ENCODE results near the gene KPNA3.

The KPNA3 gene, protein sequence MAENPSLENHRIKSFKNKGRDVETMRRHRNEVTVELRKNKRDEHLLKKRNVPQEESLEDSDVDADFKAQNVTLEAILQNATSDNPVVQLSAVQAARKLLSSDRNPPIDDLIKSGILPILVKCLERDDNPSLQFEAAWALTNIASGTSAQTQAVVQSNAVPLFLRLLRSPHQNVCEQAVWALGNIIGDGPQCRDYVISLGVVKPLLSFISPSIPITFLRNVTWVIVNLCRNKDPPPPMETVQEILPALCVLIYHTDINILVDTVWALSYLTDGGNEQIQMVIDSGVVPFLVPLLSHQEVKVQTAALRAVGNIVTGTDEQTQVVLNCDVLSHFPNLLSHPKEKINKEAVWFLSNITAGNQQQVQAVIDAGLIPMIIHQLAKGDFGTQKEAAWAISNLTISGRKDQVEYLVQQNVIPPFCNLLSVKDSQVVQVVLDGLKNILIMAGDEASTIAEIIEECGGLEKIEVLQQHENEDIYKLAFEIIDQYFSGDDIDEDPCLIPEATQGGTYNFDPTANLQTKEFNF

DNA sequence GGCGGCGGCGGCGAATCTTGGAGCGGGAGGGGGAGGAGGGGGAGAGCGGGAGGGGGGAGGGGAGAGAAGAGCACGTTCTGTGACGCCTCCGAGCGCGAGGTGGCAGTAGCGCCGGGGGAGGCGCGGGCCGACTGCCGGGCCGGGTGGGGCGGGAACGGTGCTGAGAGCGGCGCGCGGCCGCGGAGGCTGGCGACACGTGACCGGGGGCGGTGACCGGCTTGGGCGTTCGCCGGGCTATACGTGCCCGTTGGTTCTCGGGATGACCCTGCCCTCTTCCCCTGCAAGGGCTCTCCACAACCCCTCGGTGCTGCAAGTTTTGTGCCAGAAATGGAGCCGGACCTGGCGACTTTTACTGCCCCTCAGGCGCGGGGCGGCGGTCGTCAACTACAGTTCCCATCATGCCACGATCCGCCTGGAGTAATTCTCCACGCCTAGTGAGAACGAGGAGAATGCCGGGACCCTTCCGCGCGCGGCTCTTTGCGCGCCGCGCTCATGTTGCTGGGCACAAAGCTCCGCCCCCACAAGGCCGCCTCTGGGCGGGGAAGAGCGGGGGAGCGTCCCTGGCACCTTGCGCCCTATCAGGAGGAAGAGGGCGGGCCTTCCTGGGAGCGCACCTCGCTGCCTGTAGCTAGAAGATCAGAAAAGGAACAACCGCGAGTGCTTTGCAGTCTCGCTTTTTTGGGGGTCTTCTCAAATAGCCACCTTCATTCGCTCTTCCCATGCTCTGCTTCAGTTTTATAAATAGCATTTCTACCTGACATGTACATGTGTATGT lies at the start of gene KPNA3:
Gene KPNA3 (minus strand): TSS at position 133 of the 775 bp plus-strand sequence. CDS start 176 bp downstream, outside the sequence.
- Histone ChIP-seq H3K36me3 (replicated peaks) (no peaks in the 10 kb centered on the region), H3K4me3 (ENCODE audit: low read depth, low read length) (peak within 1 kb of the TSS; percentile 81), H3K27ac (peak within 1 kb of the TSS; percentile 89), H3K27me3 (replicated peaks) (no peaks in the 10 kb centered on the region)
- peak; percentile 93 for DNase-seq
- in situ Hi-C loops (cut with HindIII; ENCODE audit: low pct_ligation_motif_present, low sequenced_read_pairs) = no loop called here
- TF ChIP-seq, protein P1, sequence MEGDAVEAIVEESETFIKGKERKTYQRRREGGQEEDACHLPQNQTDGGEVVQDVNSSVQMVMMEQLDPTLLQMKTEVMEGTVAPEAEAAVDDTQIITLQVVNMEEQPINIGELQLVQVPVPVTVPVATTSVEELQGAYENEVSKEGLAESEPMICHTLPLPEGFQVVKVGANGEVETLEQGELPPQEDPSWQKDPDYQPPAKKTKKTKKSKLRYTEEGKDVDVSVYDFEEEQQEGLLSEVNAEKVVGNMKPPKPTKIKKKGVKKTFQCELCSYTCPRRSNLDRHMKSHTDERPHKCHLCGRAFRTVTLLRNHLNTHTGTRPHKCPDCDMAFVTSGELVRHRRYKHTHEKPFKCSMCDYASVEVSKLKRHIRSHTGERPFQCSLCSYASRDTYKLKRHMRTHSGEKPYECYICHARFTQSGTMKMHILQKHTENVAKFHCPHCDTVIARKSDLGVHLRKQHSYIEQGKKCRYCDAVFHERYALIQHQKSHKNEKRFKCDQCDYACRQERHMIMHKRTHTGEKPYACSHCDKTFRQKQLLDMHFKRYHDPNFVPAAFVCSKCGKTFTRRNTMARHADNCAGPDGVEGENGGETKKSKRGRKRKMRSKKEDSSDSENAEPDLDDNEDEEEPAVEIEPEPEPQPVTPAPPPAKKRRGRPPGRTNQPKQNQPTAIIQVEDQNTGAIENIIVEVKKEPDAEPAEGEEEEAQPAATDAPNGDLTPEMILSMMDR (IDR thresholded peaks at IDR 0.05; ENCODE audit: low read depth, low read length, missing control alignments) = peak; percentile 0

DNA sequence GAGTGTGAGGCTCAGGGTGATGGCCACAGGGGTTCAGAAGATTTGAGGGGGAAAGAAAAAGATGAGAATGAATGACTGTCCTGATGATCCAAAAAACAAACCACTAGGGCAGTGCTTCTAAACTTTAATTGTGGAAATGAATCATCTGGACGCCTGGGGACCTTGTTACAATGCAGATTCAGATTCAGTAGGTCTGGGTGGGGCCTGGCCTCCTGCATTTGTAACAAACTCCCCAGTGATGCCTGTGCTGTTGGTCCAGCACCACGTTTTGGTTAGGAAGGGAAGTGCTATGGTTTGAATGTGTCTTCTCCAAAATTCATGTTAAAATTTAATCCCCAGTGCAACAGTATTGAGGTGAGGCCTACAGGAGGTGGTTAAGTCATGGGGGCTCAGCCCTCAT lies 49.5 kb upstream of the KPNA3 start:
- TF ChIP-seq, protein P1 (IDR thresholded peaks at IDR 0.05; ENCODE audit: low read depth, low read length, missing control alignments) = no peak
- Histone ChIP-seq H3K27me3 (replicated peaks) (no peaks in the 10 kb centered on the region), H3K36me3 (replicated peaks) (no peaks in the 10 kb centered on the region), H3K4me3 (ENCODE audit: low read depth, low read length) (no peak overlapping the region), H3K27ac (no peak overlapping the region)
- no peak for DNase-seq
- in situ Hi-C loops (cut with HindIII; ENCODE audit: low pct_ligation_motif_present, low sequenced_read_pairs) = no loop called here

DNA sequence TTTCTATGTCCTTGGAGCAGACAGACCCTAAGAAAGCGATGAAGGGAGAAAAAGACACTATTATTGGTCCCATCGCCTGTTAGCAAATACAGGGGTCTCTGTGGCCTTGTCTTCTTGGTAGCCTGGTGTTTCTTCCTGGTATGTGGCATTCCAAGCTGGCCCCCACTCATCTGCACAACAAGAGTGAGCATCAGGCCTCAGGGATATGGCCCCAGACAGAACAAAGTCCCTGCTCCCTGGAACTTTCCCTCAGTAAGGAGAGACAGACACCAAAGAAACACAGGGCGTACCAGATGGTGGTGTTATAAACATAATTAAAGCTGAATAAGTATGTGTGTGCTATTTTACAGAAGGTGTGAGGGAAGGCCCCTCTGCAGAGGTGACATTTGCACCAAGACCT lies 48.2 kb upstream of the KPNA3 start:
- H3K4me3 ChIP-seq (ENCODE audit: low read depth, low read length) = no peak overlapping the region
- TF ChIP-seq, protein P1 (IDR thresholded peaks at IDR 0.05; ENCODE audit: low read depth, low read length, missing control alignments) = no peak
- in situ Hi-C loops (cut with HindIII; ENCODE audit: low pct_ligation_motif_present, low sequenced_read_pairs) = no loop called here
- no peak overlapping the region for H3K27ac ChIP-seq
- DNase-seq = no peak
- no peaks in the 10 kb centered on the region for H3K36me3 ChIP-seq (replicated peaks)
- no peaks in the 10 kb centered on the region for H3K27me3 ChIP-seq (replicated peaks)

DNA sequence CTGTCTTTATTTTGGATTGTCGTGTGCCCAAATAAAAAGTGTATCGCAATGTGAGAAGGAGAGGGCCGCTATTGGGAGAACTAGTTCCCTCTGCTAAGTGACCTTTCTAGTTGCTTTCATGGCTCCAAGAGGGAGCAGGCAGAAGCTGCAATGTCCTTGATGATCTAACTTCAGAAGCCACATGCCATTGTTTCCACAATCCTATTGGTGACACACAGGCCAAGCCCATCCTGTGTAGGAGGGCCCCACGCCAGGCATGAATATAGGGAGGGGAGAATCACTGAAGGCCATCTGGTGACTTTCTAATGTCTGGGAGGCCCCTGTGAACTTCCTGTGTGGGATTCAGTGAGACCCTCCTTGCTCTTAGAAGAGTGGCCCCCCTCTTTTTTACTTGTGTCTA lies 47.8 kb upstream of the KPNA3 start:
- Histone ChIP-seq H3K27ac (no peak overlapping the region), H3K36me3 (replicated peaks) (no peaks in the 10 kb centered on the region), H3K27me3 (replicated peaks) (no peaks in the 10 kb centered on the region), H3K4me3 (ENCODE audit: low read depth, low read length) (no peak overlapping the region)
- TF ChIP-seq, protein P1 (IDR thresholded peaks at IDR 0.05; ENCODE audit: low read depth, low read length, missing control alignments) = no peak
- no peak for DNase-seq
- in situ Hi-C loops (cut with HindIII; ENCODE audit: low pct_ligation_motif_present, low sequenced_read_pairs) = no loop called here

DNA sequence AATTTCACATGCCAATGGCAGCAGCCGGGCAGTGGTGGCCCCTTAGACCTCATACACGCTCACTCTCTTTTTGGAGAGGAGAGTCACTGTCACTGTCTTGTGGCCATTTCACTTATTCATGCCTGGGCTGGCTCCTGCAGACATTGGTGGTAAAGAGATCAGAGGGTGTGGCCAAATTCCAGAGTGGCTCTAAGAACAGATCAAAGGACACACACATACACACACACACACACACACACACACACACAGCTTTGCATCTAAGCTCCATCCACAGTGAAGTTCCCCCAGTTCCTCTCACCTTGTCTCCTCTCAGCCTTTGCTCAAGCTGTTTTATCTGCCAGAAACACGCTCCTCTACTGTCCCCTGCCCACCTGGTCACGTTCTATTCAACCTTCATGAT lies 46.5 kb upstream of the KPNA3 start:
- TF ChIP-seq, protein P1 (IDR thresholded peaks at IDR 0.05; ENCODE audit: low read depth, low read length, missing control alignments) = no peak
- H3K27me3 ChIP-seq (replicated peaks) = no peaks in the 10 kb centered on the region
- H3K36me3 ChIP-seq (replicated peaks) = no peaks in the 10 kb centered on the region
- no peak overlapping the region for H3K27ac ChIP-seq
- DNase-seq = no peak
- no peak overlapping the region for H3K4me3 ChIP-seq (ENCODE audit: low read depth, low read length)
- in situ Hi-C loops (cut with HindIII; ENCODE audit: low pct_ligation_motif_present, low sequenced_read_pairs) = no loop called here
